Adrenal gland (tissue), 12 donors: ENCODE results near the gene MICOS13. TPM values are rescaled to one million over a fixed set of nuclear protein-coding genes. Genes with fewer than 3 reads are reported as not detected.

ENCODE experiments used
- DNase-seq, 7 donors: peaks; one replicate each; pipeline ENCODE4 v3.0.0-alpha.2; 2019 to 2020
- H3K27ac ChIP-seq, 5 donors: fragments of 200-600 bp; sonication (generic) in 4 of 5; 1 replicate in 3 of 5; 2 replicates in 2 of 5; pipeline versions ENCODE4 v1.5.1 to v1.8.0; 2016 to 2020; ENCODE audit warnings: mild to moderate bottlenecking in 1 of 5
- H3K27me3 ChIP-seq: fragments of 200-600 bp; 2 replicates; pipeline ENCODE4 v1.8.0; 2021
- H3K36me3 ChIP-seq, 2 donors: fragments of 200-600 bp; replicated peaks in 1 of 2; 1 replicate in 1 of 2; 2 replicates in 1 of 2; pipeline versions ENCODE4 v1.5.1 to v1.8.0; 2018 to 2022
- H3K4me1 ChIP-seq, 2 donors: fragments of 200-600 bp; replicated peaks in 1 of 2; 1 replicate in 1 of 2; 2 replicates in 1 of 2; pipeline versions ENCODE4 v1.5.1 to v1.8.0; 2018 to 2021
- H3K4me3 ChIP-seq, 4 donors: fragments of 200-600 bp; sonication (generic) in 3 of 4; one replicate each; pipeline ENCODE4 v1.5.1; 2016 to 2018
- H3K9me3 ChIP-seq, 3 donors: fragments of 200-600 bp; sonication (generic) in 1 of 3; replicated peaks in 1 of 3; 1 replicate in 2 of 3; 2 replicates in 1 of 3; pipeline versions ENCODE4 v1.5.1 to v1.8.0; 2016 to 2021
- POLR2A ChIP-seq, 2 donors: fragments of 450-650 bp; IDR thresholded peaks; one replicate each; pipeline ENCODE4 v1.6.1; 2017; ENCODE audit warnings: antibody characterized with exemption in 2 of 2, mild to moderate bottlenecking in 2 of 2, moderate library complexity in 1 of 2
- WGBS, 4 donors: extraction: QIAGEN DNeasy Blood & Tissue Kit in 2 of 4; methylation state at CpG; one replicate each; pipeline versions ENCODE4 v1.1.5 to v1.1.7; 2013 to 2017; 5-methylcytosine and 5-hydroxymethylcytosine counted together
- intact Hi-C, 2 donors: fragments of 100-400 bp; cut with DNase I; formaldehyde crosslinking; loops; one replicate each; pipeline versions ENCODE4 v1.14.1 to v1.15.0; 2022 to 2023
- polyA plus RNA-seq, 3 donors: library from polyadenylated mRNA; stranded (reverse); fragments of 200-250 nt in 2 of 3; fragments of 350-450 nt in 1 of 3; fragmentation: Illumina TruSeq in 1 of 3; extraction: RNeasy Lipid Tissue Mini Kit (QIAGEN cat#74804) in 1 of 3; gene quantifications; one replicate each; pipeline ENCODE4 v1.2.3, GENCODE V29; 2013 to 2014
- total RNA-seq, 9 donors: library from RNA; depleted of rRNA in 4 of 9; stranded (reverse); fragments of >200 nt in 4 of 9; fragments of 120-200 nt in 1 of 9; fragmentation: NEBNext Ultra II Directional in 1 of 9; extraction: Animal tissue kit (Norgen Biotek cat#: 25700) in 1 of 9; gene quantifications; one replicate each; pipeline versions ENCODE4 v1.1.0 to v1.2.4, GENCODE V29; 2013 to 2023
- TF ChIP-seq, protein P1 (sequence below), 6 experiments: fragments of 450-650 bp in 4 of 6; fragments of 200-600 bp in 2 of 6; sonication (generic) in 1 of 6; IDR thresholded peaks; 1 replicate in 5 of 6; 2 replicates in 1 of 6; pipeline versions ENCODE4 v1.5.1 to v1.8.0; 2016 to 2021; ENCODE audit warnings: antibody characterized with exemption in 6 of 6, mild to moderate bottlenecking in 2 of 6, moderate library complexity in 1 of 6
- donor health status: healthy with polysubstance abuse.
- donor health status: Bipolar disorder and iron deficiency.
- donor health status: DM: yes; HTN: yes; CAD: no.
- donor health status: DM: no; HTN: no; CAD: no.
- donor health status: DM: no; HTN: no; CAD: no.
- donor health status: DM: yes; HTN: yes; CAD: no.

The MICOS13 gene
- total and polyA plus RNA-seq, 12 donors, result 23.4 to 211 (median 66.2) TPM

DNA sequence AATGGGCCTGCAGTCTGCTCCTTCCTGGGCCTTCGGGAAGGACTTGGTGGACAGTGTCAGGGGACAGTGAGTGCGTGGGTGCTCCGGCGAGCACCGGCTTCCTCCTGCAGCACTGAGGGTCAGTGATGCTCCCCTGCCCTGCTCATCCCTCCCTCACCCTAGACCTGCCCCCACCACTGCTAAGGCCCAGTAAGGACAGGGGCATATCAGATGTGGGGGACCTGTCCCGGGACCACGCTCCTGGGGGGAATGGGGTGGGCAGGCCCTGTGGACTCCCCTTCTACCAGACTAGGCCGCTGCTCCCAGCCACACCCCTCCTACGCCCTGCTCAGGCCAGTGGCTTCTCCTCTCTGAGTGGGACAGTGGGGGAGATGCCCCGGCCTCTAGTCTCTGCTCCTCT lies 3.2 kb downstream of the MICOS13 start:
- no peak overlapping the region for H3K4me3 ChIP-seq
- H3K27me3 ChIP-seq, result no peaks in the 10 kb centered on the region
- no peaks in the 10 kb centered on the region for H3K9me3 ChIP-seq
- DNase-seq, result peak in 3 of 7 donors; percentile 18 to 25 (median 21)
- no peak for TF ChIP-seq POLR2A (IDR thresholded peaks at IDR 0.05)
- TF ChIP-seq, protein P1, sequence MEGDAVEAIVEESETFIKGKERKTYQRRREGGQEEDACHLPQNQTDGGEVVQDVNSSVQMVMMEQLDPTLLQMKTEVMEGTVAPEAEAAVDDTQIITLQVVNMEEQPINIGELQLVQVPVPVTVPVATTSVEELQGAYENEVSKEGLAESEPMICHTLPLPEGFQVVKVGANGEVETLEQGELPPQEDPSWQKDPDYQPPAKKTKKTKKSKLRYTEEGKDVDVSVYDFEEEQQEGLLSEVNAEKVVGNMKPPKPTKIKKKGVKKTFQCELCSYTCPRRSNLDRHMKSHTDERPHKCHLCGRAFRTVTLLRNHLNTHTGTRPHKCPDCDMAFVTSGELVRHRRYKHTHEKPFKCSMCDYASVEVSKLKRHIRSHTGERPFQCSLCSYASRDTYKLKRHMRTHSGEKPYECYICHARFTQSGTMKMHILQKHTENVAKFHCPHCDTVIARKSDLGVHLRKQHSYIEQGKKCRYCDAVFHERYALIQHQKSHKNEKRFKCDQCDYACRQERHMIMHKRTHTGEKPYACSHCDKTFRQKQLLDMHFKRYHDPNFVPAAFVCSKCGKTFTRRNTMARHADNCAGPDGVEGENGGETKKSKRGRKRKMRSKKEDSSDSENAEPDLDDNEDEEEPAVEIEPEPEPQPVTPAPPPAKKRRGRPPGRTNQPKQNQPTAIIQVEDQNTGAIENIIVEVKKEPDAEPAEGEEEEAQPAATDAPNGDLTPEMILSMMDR (IDR thresholded peaks at IDR 0.05), result no peak
- H3K36me3 ChIP-seq, result no peaks in the 10 kb centered on the region
- no peak overlapping the region for H3K27ac ChIP-seq
- peaks cover 13% of the 10 kb centered on the region in 2 donors for H3K4me1 ChIP-seq
- 89 to 95% (median 94%) methylated on average over 3 to 10 of the region's 10 CpGs for WGBS, 4 donors
- intact Hi-C loops, result loop anchor here (5.0 kb wide), 2 partner anchors 50 to 590 kb away; no protein-coding TSS in a partner anchor

DNA sequence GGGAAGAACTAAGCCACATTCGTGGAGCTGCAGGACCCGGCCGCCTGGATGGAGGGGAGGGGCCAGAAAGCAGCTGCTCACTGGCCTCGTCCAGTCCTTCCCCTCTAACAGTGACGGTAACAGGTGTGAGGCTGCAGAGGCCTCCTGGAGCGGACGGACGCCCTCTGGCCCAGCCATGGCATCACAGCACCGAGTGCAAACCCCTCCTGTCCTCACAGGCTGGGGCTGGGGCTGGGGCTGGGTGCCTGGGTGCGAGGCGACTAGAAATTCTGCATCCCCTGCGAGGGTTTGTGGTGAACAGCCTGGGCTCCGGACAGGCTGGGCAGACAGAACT lies 3.6 kb downstream of the MICOS13 start:
- no peak overlapping the region for H3K4me3 ChIP-seq
- H3K9me3 ChIP-seq, result no peaks in the 10 kb centered on the region
- H3K27ac ChIP-seq, result no peak overlapping the region
- peak in 1 of 7 donors; percentile 21 for DNase-seq
- 68 to 75% (median 73%) methylated on average over 4 to 13 of the region's 13 CpGs; no CpG with 5 or more reads in 1 of the 4 donors for WGBS, 4 donors
- intact Hi-C loops, result loop anchor here (5.0 kb wide), 2 partner anchors 49 to 589 kb away; no protein-coding TSS in a partner anchor
- no peaks in the 10 kb centered on the region for H3K36me3 ChIP-seq
- TF ChIP-seq, protein P1 (IDR thresholded peaks at IDR 0.05), result no peak
- TF ChIP-seq POLR2A (IDR thresholded peaks at IDR 0.05), result no peak
- H3K4me1 ChIP-seq, result peaks cover 13% of the 10 kb centered on the region in 2 donors
- H3K27me3 ChIP-seq, result no peaks in the 10 kb centered on the region

DNA sequence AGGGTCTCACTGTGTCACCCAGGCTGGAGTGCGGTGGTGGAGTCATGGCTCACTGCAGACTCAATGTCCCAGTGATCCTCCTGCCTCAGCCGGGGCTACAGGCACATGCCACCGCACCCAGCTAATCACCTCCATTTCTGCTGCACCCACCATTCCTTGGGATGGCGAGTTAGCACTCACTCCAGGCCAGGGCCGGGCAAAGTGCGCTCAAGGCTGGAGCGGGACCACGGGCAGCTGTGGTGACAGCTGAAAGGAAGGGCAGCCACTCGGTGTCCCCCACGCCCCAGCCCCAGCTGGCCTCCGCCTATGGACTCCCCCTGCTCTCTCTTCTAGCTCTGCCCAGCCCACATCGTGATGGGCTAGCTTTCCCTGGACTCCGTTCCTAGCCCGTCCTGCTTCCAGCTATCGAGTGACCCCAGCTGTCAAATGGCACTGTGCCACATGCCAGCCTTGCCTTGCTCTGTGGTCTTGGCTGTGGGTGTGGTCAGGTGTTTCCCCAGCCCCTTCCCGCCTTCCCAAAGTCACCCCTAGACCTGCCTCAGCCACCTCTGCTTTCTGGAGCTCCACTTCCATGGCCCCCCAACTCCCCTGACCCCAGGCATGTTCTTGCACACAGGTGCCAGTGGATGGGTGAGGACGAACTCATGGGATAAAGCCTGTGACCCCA lies 4.1 kb downstream of the MICOS13 start:
- WGBS, 4 donors, result 74 to 77% (median 76%) methylated on average over 6 to 17 of the region's 17 CpGs
- H3K27ac ChIP-seq, result no peak overlapping the region
- H3K36me3 ChIP-seq, result no peaks in the 10 kb centered on the region
- H3K27me3 ChIP-seq, result no peaks in the 10 kb centered on the region
- DNase-seq, result peak in 3 of 7 donors; percentile 18 to 30 (median 30)
- H3K9me3 ChIP-seq, result no peaks in the 10 kb centered on the region
- H3K4me3 ChIP-seq, result no peak overlapping the region
- peaks cover 12 to 13% of the 10 kb centered on the region in 2 donors for H3K4me1 ChIP-seq
- intact Hi-C loops, result loop anchor here (5.0 kb wide), 2 partner anchors 49 to 589 kb away; no protein-coding TSS in a partner anchor
- no peak for TF ChIP-seq POLR2A (IDR thresholded peaks at IDR 0.05)
- TF ChIP-seq, protein P1 (IDR thresholded peaks at IDR 0.05), result no peak

DNA sequence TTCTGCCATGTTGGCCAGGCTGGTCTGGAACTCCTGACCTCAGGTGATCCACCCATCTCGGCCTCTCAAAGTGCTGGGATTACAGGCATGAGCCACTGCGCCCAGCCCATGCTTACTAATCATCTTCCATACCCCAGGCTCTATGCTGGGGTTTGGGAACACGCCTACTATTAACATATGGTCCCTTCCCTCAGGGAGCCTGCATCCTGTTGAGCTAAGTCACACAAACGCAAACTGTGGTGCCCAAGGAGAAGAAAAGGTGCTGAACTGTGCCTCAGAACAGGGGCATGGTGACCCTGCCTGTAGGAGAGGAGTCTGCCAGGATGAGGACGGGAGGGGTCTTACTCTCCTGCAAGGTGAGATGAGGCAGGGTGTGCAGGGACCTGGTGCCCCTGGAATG lies 5.6 kb downstream of the MICOS13 start:
- intact Hi-C loops, result loop anchor here (5.0 kb wide), 2 partner anchors 47 to 587 kb away; no protein-coding TSS in a partner anchor
- TF ChIP-seq, protein P1 (IDR thresholded peaks at IDR 0.05), result no peak
- no peak for TF ChIP-seq POLR2A (IDR thresholded peaks at IDR 0.05)

More for the DNA sequence above, 5.6 kb downstream of the MICOS13 start:
- Histone ChIP-seq H3K36me3 (peaks cover 0 to 4% of the 10 kb centered on the region in 2 donors), H3K4me1 (peaks cover 6 to 8% of the 10 kb centered on the region in 2 donors), H3K27ac (no peak overlapping the region), H3K27me3 (no peaks in the 10 kb centered on the region), H3K4me3 (no peak overlapping the region), H3K9me3 (no peaks in the 10 kb centered on the region)
- WGBS, 4 donors, result 76 to 93% (median 85%) methylated on average over 4 to 5 of the region's 5 CpGs
- DNase-seq, result no peak
